ENCODE results near the gene ZNF521.

ZNF521 gene

DNA sequence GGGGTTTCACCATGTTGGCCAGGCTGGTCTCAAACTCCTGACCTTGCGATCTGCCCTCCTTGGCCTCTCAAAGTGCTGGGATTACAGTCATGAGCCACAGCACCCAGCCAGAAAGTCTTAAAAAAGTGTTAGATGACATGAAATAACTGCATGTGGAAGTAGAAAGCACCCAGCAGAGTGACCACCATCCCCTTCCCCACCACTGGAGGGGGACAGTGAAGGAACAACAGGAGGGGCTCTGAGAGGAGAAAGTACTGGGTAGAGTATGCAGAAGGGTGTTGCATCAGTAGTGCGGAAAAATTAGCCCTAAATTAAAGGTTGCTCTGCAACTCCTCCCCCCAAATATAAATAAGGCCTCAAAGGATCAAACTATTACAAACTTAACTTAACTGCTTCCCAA is 230.5 kb downstream of the ZNF521 start:
- no peak for DNase-seq

DNA sequence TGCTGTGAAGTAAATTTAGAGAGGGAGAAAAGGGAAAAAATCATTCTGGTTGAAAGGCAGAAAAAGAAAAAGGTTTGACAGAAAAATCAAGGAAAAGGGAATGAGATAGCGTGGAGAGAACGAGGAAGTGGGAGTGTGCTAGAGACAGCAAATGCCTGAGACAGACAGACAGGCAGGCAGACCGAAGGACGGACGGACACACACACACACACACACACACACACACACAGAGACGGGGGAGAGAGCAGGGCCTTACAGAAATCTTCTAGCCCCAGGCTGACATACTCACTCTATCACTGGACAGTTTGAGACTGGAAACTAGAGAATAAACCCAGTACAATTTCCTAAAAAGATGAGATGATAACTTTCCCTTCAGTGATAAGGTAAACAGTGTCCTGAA is 238.4 kb downstream of the ZNF521 start:
- DNase-seq = no peak

DNA sequence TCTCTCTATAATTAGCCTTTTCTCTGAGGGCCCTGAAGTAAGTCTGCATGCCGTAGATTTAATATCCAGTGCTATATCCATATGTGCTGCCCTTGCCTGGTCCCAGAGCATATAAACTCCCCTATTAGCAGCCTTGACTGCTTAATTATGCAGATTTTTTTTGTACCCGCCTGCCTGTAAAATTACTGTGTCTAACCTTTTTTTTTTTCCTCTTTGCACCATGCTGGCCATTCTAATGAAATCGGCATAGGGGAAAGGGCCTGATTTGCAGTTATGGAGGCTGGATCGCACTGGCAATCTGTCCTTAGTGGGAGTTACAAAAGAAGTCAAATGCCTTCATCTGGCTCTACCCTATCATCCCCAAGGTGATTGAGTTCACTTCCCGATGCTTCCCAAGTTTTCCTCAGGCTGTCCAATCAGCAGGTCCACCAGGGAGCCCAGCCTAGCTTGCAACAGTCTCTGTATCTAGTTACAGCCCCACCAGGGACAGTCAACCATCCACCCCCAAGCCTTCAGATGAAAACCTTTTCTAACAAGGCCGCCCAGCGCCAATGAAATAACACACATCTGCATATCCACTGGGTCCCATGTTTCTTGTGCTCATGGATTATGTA is 239.0 kb downstream of the ZNF521 start:
- no peak for DNase-seq

DNA sequence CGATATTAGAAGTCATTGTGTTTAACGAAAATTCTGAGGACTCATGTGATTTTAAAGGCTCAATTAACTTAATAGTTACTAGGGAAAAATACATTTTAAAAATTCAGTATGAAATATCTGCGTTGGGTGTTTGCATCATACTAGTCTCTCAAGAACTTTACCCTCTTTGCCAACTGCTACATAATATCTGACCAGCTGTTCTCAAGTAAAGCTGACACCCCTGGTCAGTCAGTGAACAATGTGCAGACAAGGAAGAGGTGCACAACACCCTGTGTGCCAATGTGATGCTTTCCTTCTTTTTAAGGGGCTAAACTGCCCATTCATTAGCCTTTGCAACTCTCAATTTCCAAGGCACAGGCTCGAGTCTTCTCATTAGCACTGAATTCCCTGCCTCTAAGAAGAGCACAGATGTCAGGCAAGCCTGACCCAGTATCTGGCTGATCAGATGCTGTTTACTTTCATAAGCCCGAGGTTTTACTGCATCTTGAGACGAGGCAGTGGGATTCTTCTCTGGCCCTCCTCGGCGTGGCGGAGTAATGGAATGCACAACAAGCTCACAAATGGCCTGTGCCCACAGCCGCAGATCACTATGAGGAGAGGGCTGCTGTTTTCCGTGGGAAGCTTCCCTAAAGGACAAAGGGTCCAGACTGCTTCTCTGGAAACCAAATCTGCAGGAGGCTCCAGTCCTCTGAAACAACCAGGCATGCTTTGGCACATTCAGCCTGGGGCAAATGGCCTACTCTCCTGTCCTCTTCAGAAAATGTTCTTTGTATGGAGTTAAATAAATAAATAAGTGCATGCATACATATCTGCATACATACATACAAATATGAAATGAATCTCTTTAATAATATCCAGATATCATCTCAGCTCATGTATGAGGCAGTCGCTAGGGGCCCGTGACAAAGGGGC is 240.3 kb downstream of the ZNF521 start:
- DNase-seq = peak; percentile 18

DNA sequence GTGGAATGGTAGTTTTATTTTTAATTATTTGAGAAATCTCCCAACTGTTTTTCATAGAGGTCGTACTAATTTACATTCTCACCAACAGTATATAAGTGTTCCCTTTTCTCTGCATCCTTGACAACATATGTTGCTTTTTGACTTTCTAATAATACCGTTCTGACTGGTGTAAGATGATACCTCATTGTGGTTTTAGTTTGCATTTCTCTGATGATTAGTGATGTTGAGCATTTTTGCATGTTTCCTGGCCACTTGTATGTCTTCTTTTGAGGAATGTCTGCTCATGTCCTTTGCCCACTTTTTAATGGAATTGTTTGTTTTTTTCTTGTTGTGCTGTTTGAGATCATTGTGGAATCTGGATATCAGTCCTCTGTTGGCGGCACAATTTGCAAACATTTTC is 242.5 kb downstream of the ZNF521 start:
- DNase-seq = peak; percentile 63

DNA sequence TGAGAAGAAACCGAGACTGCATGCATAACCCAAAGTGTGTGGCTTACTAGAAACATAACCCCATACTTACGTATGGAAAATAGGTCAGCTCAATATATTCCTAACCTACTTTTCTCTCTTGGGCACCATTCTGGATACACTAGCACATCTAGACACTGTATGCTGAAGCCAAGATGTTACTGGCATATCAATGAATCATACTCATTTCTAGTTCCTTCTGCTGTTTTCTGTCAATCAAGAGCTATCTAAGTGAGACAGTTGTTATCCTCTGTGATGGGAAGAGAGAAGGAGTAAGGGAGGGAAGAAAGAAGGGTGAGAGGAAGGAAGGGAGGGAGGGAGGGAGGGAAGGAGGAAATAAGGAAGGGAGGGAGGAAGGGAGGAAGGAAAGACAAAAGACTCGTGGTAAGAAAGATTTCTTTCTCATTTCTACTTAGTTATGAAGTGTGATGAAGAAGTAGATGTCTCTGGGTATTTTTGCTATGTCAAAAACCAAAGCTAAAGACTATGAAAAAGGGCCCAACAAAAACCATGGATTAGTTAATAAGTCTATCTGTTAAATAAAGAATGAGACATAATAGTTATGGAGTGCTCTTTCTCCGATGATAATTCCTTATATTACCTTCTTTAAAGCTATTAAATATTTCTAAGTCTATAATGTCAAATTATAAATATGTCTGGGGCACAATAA is 248.4 kb downstream of the ZNF521 start:
- DNase-seq = no peak

DNA sequence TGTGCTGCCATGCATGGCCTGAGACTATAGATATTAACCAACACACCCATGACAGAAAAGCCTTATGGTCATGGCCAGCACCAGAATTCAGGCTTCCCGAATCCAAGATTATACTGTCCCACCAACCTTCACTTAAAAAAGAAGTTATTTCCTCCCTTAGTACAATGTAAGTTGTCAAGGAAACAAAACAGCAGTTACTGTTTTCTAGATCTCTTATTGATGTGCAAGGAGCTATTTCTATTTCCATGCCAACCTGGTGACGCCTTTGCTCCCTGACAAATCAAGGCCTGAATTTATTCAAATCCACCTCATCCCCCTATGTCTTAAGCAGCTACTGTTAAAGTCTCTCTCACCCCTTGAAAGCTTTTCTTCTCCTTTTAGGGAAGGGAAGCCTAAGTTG is 249.3 kb downstream of the ZNF521 start:
- DNase-seq = no peak

DNA sequence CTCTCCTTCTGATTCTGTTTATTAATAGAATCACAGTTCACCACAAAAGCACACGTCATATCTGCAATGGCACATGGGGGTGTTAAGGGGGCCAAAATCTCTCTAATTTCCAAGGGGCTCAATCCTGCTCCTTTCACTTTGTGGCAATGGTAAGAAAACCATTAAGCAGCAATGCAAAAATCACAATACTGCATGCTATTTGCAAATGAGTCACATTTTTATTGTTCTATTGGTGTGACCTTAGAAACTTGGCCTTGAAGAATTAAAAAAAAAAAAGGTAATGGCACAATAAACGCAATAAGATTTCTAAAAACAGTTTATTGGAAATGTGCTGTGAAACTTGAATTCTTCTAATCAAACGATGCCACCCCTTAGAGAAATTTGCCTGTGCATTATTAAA is 251.5 kb downstream of the ZNF521 start:
- no peak for DNase-seq

DNA sequence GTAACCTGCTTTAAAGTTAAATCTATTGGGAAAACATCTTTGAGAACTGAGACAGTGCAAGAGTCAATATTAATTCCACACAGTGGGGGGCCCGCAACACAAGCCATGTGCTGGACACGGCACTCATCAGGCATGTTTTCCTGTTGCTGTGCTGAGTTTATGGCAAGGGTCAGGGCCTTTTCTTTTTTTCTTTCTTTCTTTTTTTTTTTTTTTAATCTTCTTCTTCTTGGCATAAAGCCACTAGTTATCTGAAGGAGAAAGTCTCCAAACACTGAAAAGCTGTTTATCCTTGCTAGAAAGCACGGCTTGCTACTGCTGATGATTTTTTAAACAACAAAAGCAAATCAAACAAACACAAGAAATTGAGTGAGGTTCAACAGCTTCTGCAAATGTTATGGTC is 252.1 kb downstream of the ZNF521 start:
- DNase-seq = peak; percentile 47

DNA sequence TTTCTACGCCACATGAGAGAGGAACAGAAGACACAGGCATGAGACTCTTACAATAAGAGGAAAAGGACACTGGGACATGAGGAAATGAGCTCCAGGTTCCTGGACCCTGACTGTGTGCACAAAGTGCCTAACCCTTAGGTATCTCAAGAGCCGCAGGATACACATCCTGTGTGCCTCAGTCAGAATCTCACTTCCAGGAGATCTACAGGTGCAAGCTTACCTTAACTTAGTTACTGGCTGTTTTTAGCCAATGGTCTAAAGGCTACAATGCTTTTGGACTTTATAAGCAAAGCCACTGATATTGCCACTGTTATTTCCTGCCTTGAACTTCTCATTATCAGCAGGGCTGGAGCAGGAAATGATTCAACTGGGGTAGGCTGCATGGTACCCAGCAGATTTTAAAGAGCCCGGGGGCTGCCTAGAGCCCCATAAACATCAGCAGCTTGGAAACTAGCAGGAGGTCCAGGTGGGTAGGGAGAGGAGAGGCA is 254.4 kb downstream of the ZNF521 start:
- no peak for DNase-seq

DNA sequence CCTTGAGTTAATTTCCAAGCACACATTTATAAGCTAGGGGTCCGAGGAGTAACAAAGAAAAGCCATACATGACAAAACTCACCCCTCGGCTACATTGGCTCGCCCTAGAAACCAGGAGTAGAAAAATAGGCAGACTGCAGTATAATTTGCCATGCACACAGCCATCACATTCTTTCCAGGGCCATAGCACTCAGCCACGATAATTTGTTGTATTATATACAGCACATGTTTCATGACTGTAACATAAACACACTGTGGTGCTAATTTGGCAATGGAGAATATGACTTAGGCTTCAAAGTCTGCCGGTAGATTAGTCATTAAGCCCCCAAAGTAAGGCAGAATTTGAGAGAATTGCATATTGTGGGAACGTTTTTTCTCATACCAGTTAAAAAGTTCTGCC is 254.9 kb downstream of the ZNF521 start:
- peak; percentile 46 for DNase-seq

DNA sequence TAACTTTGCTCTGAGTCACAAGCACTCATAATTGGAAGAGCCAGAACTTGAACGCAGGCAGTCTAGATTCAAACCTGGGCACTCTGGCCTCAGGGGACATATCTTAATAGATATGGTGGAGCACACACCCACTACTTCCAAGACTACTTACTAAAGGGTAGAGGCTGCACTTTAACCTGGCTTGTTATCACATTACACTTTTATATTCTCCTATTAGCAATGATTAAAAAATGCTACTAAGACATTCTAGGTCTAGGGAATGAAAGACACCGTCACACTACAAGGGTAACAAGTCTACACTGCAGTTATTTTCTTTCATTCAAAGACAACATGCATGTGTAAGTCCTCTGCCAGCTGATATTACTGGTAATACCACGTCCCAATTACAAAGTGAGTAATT is 258.8 kb downstream of the ZNF521 start:
- DNase-seq = no peak

DNA sequence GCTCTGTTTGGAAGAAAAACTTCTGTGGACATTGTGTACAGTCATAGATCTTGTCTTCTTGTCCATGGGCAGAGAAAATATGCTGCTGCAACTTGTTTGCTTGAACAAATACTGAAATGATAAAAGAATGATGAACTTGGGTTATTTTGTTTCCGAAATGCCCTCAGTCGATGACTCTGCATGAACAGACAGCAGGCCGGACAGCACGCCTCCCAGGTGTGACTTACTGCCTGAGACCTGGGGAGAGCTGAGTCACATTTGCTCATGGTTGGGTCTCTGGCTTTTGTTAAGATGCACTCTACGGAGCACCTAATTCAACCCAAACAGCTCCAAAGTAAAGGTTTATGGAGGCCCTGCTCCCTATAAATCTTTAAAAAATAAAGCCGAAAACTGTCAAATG is 262.5 kb downstream of the ZNF521 start:
- no peak for DNase-seq

DNA sequence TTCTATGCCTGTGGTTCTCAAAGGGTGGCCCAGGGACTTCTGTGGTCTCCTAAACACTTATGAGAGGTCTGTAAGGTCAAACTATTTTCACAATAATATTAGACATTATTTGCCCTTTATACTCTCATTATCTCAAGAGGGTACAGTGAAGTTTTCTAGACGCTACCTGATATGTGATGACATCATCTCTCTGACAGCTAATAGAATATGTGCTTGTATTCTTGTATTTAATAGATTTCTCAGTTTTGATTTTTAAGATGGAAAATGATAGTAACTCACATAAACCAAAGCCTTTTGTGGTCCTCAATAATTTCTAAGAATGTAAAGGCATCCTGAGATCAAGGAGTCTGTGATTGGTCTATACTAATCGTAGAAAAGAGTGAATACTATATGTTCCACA is 265.1 kb downstream of the ZNF521 start:
- no peak for DNase-seq

DNA sequence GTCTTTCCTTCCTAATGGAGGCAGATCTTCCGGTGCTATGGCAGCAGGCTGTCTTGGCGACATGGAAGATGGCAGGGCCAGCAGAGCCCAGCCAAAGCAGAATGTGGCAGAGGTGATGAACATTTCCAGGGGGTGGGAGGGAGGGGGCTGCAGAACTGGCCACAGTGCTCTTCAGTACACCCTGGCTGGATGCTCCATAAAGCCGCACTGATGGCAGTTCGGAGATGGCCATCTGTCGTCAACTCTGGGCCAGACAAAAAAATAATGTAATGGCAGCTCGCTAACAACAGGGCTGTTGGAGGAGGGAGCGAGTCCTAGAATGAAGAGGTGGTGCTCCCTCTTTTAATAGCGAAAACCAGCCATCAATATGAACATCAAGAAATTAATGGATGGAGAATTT is 271.0 kb downstream of the ZNF521 start:
- DNase-seq = no peak

DNA sequence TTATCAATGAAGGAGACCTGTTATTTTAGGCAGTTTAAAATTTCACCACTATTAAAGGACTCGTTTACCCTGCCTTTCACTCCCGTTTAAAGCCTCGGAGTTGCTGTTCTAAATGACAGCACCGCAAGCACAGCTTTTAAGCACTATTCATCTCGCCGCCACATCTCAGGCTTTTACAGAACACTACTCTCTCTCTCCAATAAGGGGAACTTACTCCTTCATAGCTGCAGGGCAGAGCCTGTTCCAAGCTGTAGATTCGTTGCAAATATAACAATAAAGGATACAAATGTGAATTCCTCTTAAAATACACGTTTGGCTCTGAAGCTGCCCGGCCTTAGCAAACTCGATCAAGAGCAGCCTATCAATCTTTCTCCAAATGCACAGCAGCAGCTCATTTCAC is 271.8 kb downstream of the ZNF521 start:
- DNase-seq = no peak

DNA sequence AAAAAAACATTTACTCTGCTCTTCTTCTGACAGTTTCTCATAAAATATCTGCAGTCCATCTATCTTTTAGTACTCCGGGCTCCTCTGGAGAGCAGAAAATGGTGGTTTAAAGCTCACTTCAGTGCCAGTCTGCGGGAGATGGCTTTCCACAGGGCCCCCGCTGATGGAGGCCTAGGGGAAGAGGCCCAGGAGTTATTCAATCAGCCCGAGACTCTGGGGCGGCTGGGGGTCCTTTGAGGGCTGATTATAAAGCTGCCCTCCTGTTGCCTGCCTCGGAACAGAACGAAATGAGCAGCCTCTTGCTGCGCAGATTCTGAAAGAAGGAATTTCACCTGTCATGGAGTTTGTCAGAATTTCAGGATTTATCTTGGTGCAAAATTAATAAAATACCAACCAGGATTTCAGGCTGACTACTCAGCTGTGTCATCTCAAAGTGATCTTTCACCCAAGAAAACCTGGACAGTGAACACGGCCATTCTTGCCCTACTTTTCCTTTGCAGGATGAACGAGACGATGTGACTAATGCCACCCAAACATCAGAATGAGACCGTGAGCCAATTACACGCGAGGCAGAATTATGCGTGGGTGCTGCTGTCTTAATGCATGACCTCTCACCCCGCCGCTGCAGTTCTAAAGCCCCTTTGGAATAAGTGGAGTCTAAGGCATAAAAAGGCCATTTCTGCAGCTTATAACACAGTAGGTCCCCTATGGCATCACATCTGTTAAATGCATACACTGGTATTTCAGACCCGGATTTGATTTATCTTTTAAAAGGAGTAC is 273.8 kb downstream of the ZNF521 start:
- no peak for DNase-seq

DNA sequence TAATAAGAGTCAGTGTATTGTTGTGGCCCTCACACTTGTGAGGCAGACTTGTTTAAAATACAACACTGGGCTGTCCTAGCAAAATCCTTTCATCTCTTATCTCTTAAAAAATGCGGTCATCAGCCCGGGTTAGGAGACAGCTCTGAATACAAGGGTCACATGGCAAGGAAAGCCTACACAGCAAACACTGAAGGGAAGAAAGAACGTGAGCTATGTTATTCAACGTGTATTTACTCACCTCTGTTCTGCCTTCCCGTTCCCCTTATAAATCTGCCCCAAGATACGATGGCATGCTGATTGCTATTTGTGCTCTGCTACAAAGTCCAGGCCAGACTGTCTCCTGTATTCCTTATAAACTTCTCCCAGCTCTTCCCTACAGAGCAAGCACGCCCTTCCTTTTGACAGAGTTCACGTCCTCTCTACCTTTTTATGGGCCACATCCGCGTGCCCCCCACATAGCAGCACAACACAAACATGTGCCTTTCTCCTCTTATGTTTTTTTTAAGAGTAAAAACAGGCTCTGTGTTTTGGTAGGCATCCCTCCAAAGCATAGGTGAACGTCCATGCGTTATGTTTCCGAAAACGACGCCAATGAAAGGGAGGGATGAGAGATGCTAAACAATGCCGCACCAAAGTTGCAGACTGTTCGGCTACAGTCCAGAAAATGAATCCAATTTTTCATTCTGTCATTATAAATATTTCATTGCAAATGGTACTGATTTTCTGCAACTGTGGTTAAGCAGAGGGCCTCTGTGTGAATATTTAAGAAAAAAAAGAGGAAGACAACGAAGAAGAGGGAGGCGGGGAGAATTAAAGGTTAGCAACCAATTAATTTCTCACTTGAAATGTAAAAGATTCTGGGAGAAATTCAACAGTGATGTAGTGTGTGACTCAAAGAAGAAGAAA is 274.7 kb downstream of the ZNF521 start:
- DNase-seq = peak; percentile 30

DNA sequence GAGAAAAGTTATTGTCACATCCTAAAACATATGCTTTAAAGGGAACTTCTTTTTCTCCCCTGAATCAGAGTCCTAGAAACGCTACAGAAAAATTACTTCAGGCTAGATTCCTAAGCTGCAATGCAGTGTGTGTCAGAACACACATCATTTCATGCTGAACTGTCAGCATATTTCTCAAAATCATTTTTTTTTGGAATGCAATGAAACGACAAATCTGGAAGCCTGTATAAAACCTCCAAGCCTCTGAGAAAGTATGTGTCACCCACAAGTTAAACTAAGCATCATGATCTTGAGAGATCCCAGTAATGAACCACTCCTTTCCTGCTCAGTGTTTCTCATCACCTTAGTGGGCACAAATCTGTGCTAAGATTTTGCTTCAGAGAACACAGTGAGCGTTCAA is 276.2 kb downstream of the ZNF521 start:
- DNase-seq = peak; percentile 78

DNA sequence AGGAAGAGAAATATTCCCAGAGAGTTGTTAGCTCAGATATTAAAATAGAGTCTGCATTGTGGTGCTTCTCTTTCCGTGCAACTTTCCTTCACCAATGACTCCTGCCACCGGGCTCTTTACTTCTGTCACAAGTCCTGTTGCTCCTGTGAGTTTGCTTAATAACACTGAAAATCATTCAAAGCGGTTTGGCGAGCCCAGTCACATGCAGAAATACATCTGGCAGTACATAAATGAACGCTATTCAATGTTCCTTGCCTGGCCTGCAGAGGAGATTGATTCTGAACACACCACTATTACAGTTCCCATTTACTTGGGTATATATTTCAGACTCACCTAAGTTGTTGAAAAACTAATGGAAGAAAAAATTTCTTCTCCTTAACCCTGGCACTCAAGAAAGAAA is 276.6 kb downstream of the ZNF521 start:
- DNase-seq = no peak

DNA sequence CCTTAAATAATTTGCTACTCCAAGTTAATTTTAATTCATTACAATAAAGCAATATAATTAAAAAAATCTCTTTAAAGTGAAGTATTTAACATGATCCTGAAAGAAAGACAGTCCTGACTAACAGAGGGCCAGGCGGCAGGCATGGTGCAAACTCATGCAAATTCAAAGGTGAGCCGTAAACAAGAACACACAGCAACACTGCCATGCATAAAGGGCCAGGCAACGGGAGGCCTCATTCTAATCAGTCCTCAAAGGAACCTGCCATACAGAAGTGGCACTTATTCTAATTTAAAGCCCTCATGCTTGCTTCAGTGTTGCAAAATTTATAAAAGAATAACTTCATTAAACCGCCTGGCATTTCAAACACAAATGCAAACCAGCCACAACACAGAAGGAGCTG is 277.0 kb downstream of the ZNF521 start:
- no peak for DNase-seq

DNA sequence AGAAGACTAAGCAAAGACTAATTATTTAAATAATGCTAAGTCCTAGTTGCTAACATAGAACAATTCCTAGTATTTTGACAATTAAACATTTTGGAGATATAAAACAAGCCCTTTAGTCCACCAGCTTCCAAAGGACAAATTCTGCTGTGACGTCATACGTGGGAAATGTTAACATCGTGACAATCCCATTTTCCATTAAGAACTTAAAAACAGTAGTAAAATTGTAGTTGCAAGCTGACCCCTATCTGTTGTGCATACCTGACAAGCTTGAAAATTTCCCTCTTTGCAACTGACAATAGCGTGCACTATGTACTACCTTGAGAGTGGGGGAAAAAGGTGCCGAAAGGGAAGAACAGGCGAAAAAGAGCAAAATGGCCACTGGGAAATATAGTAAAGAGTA is 279.8 kb downstream of the ZNF521 start:
- no peak for DNase-seq

Measured in fibroblast of skin of abdomen (primary cell).